SH-SY5Y (cell line): ENCODE results near the gene ENDOD1.

Experiments used
- GATA2 ChIP-seq: IDR thresholded peaks from 2 replicates; pipeline ENCODE4 v1.6.1; 2011; ENCODE audit warnings: mild to moderate bottlenecking, low read depth, low read length
- GATA3 ChIP-seq: IDR thresholded peaks from 2 replicates; pipeline ENCODE4 v1.6.1; 2011; ENCODE audit warnings: low read depth, mild to moderate bottlenecking, low read length, moderate library complexity

DNA sequence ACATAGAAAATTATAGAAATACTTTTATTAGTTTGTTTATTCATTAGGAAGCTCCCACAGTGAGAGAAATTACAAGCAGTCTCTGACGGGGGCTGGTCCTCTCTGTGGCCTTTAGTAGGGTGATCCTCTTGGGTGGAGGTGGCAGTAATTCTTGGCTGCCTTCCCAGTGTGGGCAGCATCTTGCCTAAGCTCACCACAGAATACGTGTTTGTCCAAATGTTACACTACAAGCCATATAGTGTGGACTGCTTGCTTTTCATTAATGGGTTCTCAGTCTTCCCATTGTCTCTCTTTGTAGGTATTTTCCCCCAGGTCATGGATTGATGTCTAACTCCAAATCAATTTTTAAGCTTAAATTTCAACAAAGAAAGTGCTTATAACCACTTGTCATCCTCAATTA, 43.3 kb downstream of the ENDOD1 start:
- no peak for TF ChIP-seq GATA2
- no peak for TF ChIP-seq GATA3
